Measurements from ENCODE around the gene KPNA6.
"Not testable (repeated sequence)": the region's sequence is repeated elsewhere in the genome, so short reads cannot be mapped to it uniquely, and the experiment has no call there.

The KPNA6 gene

GRCh38 chr1:32107742-32108661 lies at the start of gene KPNA6:
TSS of gene KPNA6 (plus strand) at chr1:32108056. CDS start at chr1:32108131, 75 bp downstream.
- DNase-seq, result peak; percentile 88

GRCh38 chr1:32060914-32061313 lies 46.9 kb upstream of the KPNA6 start:
- DNase-seq, result no peak

- no peak for DNase-seq
These were observed 45.0 kb upstream of the KPNA6 start for GRCh38 chr1:32062867-32063230.

- no peak for DNase-seq
These were observed 44.6 kb upstream of the KPNA6 start for GRCh38 chr1:32063261-32063681.

- not testable (repeated sequence) for DNase-seq
These were observed 42.0 kb upstream of the KPNA6 start for GRCh38 chr1:32065613-32066488.

- DNase-seq, result no peak
These were observed 41.4 kb upstream of the KPNA6 start for GRCh38 chr1:32066489-32066873.

GRCh38 chr1:32068957-32069588 lies 38.8 kb upstream of the KPNA6 start:
- no peak for DNase-seq

GRCh38 chr1:32071758-32072621 lies 35.9 kb upstream of the KPNA6 start:
- DNase-seq, result no peak

- DNase-seq, result peak; percentile 92
These were observed 35.1 kb upstream of the KPNA6 start, which contains the start of gene TMEM39B for GRCh38 chr1:32072622-32073298. TSS of gene TMEM39B (plus strand) at chr1:32072939. CDS start at chr1:32073048, 109 bp downstream.

- no peak for DNase-seq
These were observed 34.3 kb upstream of the KPNA6 start for GRCh38 chr1:32073299-32074229.

GRCh38 chr1:32074841-32075240 lies 33.0 kb upstream of the KPNA6 start:
- DNase-seq, result no peak

GRCh38 chr1:32077451-32077850 lies 30.4 kb upstream of the KPNA6 start:
- DNase-seq, result no peak

GRCh38 chr1:32082022-32082421 lies 25.8 kb upstream of the KPNA6 start:
- no peak for DNase-seq

- not testable (repeated sequence) for DNase-seq
These were observed 21.5 kb upstream of the KPNA6 start for GRCh38 chr1:32086381-32086780.

- no peak for DNase-seq
These were observed 16.7 kb upstream of the KPNA6 start for GRCh38 chr1:32091176-32091575.

- DNase-seq, result no peak
These were observed 16.3 kb upstream of the KPNA6 start for GRCh38 chr1:32091591-32091990.

- DNase-seq, result no peak
These were observed 12.9 kb upstream of the KPNA6 start for GRCh38 chr1:32094746-32095521.

GRCh38 chr1:32099426-32099825 lies 8.4 kb upstream of the KPNA6 start:
- no peak for DNase-seq

- DNase-seq, result no peak
These were observed 7.5 kb upstream of the KPNA6 start for GRCh38 chr1:32100359-32100758.

All from stimulated activated naive CD4-positive, alpha-beta T cell treated with Interleukin-2 at 50 U/mL for 16 hours (primary cell).